GM21786 (cell line): ENCODE data around the gene ERCC1.
"Not testable (repeated sequence)": the region's sequence is repeated elsewhere in the genome, so short reads cannot be mapped to it uniquely, and the experiment has no call there.

ENCODE experiments used
- ATAC-seq: cut with Tn5 transposase; IDR thresholded peaks from one replicate; pipeline ENCODE4 v1.9.1; 2021; ENCODE audit not compliant: unreplicated experiment

Gene ERCC1

GRCh38 chr19:45431008-45431407, 7.3 kb upstream of the ERCC1 start:
- not testable (repeated sequence) for ATAC-seq

- not testable (repeated sequence) for ATAC-seq
Measured at GRCh38 chr19:45429896-45430295, 6.2 kb upstream of the ERCC1 start.

- no peak for ATAC-seq
Measured at GRCh38 chr19:45428384-45429231, 4.9 kb upstream of the ERCC1 start.

- ATAC-seq: no peak
Measured at GRCh38 chr19:45424191-45425058, 708 bp upstream of the ERCC1 start.

GRCh38 chr19:45423033-45423588, 606 bp downstream of the ERCC1 start:
- no peak for ATAC-seq

GRCh38 chr19:45421947-45422498, 1.7 kb downstream of the ERCC1 start:
- ATAC-seq: no peak

GRCh38 chr19:45420871-45421270, 2.8 kb downstream of the ERCC1 start:
- no peak for ATAC-seq

GRCh38 chr19:45420356-45420755, 3.4 kb downstream of the ERCC1 start:
- ATAC-seq: no peak

- no peak for ATAC-seq
Measured at GRCh38 chr19:45419895-45420294, 3.8 kb downstream of the ERCC1 start.

GRCh38 chr19:45419396-45419795, 4.3 kb downstream of the ERCC1 start:
- ATAC-seq: no peak

GRCh38 chr19:45418802-45419201, 4.9 kb downstream of the ERCC1 start:
- ATAC-seq: no peak

- no peak for ATAC-seq
Measured at GRCh38 chr19:45417151-45417550, 6.6 kb downstream of the ERCC1 start.

- no peak for ATAC-seq
Measured at GRCh38 chr19:45414468-45414867, 9.2 kb downstream of the ERCC1 start.

- no peak for ATAC-seq
Measured at GRCh38 chr19:45413497-45413896, 10.2 kb downstream of the ERCC1 start.

GRCh38 chr19:45410330-45410729, 13.4 kb downstream of the ERCC1 start:
- not testable (repeated sequence) for ATAC-seq

GRCh38 chr19:45409557-45409920, 14.2 kb downstream of the ERCC1 start:
- ATAC-seq: no peak

- ATAC-seq: no peak
Measured at GRCh38 chr19:45408830-45409556, 14.7 kb downstream of the ERCC1 start.

GRCh38 chr19:45408121-45408520, 15.6 kb downstream of the ERCC1 start:
- no peak for ATAC-seq

- not testable (repeated sequence) for ATAC-seq
Measured at GRCh38 chr19:45407585-45407984, 16.1 kb downstream of the ERCC1 start.

GRCh38 chr19:45407091-45407375, 16.7 kb downstream of the ERCC1 start:
- ATAC-seq: no peak
